Stimulated activated CD8-positive, alpha-beta memory T cell treated with anti-CD3 and anti-CD28 coated beads, Interleukin-4, amount 100 ng/mL, for 1 hour (primary cell): ENCODE measurements around the gene ASPSCR1.
"Not testable (repeated sequence)": the region's sequence is repeated elsewhere in the genome, so short reads cannot be mapped to it uniquely, and the experiment has no call there.

Source experiments
- DNase-seq, 2 donors: peaks; one replicate each; pipeline ENCODE4 v3.0.0-alpha.2; 2020; ENCODE audit warnings: low read depth in 2 of 2, low spot score in 1 of 2

The ASPSCR1 gene

DNA sequence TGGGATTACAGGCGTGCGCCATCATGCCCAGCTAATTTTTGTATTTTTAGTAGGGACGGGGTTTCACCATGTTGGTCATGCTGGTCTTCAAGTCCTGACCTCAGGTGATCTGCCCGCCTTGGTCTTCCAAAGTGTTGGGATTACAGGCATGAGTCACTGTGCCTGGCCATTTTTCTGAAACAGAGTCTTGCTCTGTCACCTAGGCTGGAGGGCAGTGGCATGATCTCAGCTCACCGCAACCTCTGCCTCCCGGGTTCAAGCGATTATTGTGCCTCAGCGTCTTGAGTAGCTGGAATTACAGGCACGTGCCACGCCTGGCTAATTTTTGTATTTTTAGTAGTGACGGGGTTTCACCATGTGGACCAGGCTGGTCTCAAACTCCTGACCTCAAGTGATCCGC is 4.1 kb downstream of the ASPSCR1 start:
- not testable (repeated sequence) for DNase-seq

DNA sequence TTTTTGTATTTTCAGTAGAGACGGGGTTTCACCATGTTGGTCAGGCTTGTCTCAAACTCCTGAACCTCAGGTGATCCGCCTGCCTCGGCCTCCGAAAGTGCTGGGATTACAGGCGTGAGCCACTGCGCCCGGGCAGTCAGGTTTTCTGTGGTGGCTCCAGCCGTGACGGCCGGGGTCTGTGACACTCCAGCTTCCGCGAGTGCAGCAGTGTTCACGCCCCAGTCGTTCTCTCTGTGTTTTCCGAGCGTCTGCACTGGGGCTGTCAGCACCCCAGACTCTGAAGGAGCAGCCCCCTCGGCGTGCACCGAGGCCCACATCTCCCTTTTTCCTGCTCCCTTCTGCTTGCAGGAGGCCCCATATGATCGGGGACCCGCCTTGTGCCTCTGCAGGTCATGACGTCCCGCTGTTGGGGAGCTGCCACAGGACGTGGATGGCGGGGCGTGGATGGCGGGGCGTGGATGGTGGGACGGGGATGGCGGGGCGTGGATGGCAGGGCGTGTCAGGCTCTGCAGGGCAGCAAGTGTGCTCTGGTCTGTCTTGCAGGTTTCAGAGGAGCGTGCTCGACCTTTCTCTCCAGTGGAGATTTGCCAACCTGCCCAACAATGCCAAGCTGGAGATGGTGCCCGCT is 5.7 kb downstream of the ASPSCR1 start:
- DNase-seq = no peak

DNA sequence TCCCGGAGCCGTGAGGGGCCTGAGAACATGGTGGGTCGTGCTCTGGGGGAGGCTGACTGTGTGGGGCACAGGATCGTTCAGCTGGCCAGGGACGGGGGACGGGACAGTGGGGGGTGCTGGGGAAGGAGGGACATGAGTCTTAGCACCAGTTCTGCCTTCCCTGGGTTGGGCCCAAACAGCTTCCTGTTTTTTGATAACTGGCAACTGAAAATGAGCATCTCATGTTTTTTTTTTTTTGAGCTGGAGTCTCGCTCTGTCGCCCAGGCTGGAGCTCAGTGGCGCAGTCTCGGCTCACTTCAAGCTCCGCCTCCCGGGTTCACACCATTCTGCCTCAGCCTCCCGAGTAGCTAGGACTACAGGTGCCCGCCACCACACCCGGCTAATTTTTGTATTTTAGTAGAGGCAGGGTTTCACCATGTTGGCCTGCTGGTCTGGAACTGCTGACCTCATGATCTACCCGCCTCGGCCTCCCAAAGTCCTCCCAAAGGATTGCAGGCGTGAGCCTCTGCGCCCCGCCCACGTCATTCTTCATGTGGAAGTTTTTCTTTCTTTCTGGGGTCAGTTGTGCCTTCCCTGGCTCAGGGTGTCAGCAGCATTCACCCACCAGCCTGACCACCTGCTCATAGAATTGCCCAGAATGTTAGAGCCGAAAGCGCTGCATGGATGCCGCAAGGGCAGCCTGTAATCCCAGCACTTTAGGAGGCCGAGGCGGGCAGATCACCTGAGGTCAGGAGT is 6.4 kb downstream of the ASPSCR1 start:
- DNase-seq = no peak

DNA sequence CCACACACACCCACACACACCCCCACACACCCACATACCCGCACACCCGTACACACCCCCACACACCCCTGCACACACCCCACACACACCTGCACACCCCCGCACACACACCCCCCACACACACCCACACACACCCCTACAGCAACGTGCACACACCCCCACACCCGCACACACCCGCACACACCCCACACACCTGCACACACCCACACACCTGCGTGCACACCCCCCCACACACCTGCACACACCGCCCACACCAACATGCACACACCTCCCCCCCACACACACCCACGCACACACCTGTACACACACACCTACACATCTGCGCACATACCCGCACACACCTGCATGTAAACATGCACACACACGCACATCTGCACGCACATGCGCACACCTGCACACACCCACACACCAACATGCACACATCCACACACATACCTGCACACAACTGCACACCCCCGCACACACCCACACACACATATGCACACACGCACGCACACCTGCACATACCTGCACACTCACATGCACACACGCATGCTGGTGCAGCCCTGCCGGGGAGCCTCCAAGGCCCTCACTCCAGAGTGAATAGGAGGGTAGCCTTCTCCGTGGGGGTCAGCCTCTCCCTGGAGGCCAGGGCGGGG is 7.5 kb downstream of the ASPSCR1 start:
- DNase-seq = no peak

GRCh38 chr17:81986606-81987005 is 9.2 kb downstream of the ASPSCR1 start:
- no peak for DNase-seq

DNA sequence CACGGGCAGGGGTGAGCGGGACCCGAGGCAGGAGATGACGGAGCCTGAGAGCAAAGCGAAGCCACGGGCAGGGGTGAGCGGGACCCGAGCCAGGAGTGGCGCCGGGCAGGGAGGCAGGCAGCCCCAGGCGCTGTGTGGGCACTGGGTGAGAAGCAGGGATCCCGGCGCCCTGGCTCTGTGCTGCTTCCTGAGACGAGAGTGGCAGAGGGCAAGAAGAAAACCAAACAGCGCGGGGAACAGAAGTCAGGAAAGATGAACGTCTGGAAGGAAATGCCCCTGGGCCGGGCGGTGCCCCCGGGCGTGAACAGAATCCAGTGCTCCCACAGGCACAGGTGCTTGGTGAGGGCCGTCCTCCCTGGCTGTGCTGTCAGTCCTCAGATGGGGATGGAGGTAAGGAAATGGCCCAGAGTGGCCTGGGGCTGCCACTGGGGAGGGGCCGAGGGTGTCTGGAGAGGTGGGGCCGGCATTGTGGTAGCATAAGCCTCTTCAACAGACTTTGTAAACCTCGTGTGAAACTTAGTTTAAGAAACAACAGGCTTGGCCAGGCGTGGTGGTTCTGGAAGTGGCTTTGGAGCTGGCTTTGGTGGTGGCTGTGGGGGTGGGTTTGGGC is 9.8 kb downstream of the ASPSCR1 start:
- DNase-seq = no peak

GRCh38 chr17:81990836-81991683 is 13.6 kb downstream of the ASPSCR1 start:
- no peak for DNase-seq

GRCh38 chr17:81991684-81992305 is 14.4 kb downstream of the ASPSCR1 start:
- DNase-seq = no peak

- DNase-seq = no peak
These were observed 15.1 kb downstream of the ASPSCR1 start for GRCh38 chr17:81992306-81993102.

- no peak for DNase-seq
These were observed 16.5 kb downstream of the ASPSCR1 start for GRCh38 chr17:81993729-81994592.

DNA sequence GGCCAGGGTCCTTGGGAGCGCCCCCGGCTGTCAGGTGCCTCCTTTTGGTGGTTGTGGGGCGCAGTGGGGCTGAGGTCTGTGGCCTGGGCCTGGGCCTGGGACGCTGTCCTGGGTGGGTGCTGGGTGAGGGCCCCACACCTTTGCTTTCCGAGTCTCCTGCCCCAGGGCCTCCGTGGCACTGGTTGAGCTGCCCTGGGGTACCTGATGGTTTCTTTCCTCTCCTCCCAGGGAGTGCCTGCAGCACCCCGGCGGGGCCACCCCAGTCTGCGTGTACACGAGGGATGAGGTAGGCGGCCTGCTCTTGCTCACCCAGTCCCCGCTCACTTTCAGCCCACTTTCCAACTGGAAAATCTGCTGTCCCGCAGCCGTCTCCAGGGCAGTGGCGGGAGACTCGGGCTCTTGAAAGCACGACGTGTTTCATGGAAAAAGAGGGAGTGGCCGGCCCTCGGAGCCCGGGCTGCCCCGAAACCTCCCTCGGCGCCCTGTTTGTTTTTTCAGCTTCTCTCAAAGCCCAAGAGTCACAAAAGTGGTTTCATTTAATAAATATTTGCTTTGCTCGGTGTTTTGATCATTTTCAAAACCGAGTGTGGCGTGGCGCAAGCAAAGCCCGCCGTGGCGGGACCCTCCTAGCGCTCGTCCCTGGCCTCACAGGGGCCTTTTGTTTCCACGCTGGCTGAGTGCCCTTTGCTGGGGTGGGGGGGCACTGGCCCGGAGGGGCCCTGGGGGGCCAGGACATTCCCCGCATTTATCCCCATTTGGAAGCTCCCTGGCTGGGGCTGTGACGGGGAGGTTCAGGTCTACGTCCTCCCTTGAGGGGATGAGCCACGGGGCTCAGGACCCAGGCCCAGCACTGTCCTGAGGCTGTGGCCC is 17.4 kb downstream of the ASPSCR1 start:
- DNase-seq = no peak

- no peak for DNase-seq
These were observed 18.2 kb downstream of the ASPSCR1 start for GRCh38 chr17:81995463-81996231.

- DNase-seq = no peak
These were observed 18.9 kb downstream of the ASPSCR1 start for GRCh38 chr17:81996232-81996756.

DNA sequence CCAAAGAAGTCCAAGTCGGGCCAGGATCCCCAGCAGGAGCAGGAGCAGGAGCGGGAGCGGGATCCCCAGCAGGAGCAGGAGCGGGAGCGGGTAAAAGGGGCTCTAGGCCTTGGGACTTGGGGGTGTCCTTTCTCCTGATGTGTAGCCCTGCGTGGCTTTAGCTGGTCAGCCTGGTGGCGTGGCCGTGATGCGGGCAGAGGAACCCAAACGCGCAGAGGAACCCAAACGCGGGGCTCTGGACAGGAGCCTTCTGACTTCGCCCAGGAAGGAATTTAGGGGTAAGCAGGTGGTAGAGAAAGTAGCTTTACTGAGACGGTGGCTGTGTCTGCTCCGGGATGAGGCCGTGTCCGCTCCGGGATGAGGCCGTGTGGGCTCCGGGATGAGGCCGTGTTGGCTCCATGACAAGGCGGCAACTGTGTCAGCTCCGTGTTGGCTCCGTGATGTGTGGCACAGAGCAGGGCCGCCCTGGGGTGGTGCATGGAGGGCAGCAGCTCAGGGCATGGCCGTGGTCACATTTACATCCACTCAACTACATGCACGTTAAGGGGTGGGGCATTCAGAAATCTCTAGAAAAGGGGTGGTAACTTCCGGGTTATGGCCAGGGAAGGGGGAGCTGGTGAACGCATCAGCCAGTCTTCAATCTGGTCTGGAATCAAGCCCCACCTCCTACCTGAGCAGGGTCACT is 19.5 kb downstream of the ASPSCR1 start:
- no peak for DNase-seq

DNA sequence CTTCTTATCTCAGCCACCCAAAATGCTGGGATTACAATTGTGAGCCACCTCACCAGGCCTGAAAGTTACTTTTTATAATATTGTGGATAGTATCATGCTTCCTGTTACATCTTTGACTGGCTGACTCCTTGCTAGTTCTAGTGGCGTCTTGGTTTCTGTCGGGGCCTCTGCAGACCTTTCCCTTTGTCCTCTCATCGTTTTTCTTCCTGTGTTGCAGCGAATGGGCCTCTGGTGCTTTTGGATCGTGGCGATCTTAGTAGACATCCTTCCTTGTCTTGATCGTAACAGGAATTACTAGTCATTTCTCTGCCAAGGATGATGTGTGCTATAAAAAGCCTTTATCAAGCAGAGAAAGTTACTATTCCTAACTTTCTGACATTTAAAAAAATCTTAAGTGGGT is 20.8 kb downstream of the ASPSCR1 start:
- no peak for DNase-seq

DNA sequence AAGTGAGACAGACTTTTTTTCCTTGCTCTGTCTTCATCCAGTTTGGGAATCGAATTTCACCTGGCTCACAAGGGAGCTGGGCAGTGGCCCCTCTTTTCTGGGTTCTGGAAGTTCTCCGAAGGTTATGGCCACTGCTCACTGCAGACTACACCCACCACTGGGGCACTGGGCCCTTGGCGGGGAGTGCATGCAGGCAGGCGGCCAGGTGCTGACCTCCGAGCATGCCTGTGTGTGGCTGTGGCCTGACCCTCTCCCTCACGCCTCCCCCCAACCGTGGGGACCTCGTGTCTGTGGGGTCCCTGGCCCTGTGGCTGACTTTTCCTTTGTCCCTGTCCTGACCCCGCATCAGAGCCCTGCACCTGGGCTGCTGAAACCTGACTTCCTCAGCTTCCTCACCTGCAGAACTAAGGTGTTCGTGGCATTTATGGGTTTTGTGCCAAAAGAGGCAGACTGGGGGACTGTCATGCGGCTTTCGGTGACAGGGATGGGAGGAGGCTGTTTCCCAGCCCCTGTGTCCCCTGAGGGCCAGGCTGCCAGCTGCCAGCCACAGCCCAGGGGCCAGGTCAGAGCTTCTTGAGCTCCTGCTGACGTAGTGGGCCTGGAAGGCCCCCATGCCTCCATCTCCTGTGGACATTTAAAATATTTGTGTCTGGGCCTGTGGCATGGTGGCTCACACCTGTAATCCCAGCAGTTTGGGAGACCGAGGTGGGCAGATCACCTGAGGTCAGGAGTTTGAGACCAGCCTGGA is 21.4 kb downstream of the ASPSCR1 start:
- DNase-seq = no peak
